ENCODE measurements around the gene IGSF11. TPM values are rescaled to one million over a fixed set of nuclear protein-coding genes. Genes with fewer than 3 reads are reported as not detected.

Gene IGSF11
- polyA plus RNA-seq, 3 donors: not detected

GRCh38 chr3:118963711-118964110, 70.9 kb downstream of the IGSF11 start:
- Histone ChIP-seq H3K4me1 (ENCODE audit: control insufficient read depth in 1 of 2, insufficient read depth in 2 of 2, low read length in 2 of 2) (no peaks in the 10 kb centered on the region), H3K27me3 (ENCODE audit: control insufficient read depth in 2 of 2, insufficient read depth in 2 of 2, low read length in 2 of 2) (no peaks in the 10 kb centered on the region), H4K20me1 (ENCODE audit: insufficient read depth, low read length) (no peaks in the 10 kb centered on the region), H3K4me2 (replicated peaks; ENCODE audit: extremely low read depth, low read length, poor library complexity, severe bottlenecking) (no peak overlapping the region), H3K36me3 (replicated peaks in 1 of 2; ENCODE audit: control insufficient read depth in 1 of 2, insufficient read depth in 2 of 2, low read length in 2 of 2) (no peaks in the 10 kb centered on the region), H3K4me3 (replicated peaks in 1 of 3; ENCODE audit: low read depth in 2 of 3, low read length in 3 of 3) (no peak overlapping the region), H3K9ac (ENCODE audit: insufficient read depth, low read length, poor library complexity, severe bottlenecking) (no peak overlapping the region), H3K79me2 (ENCODE audit: insufficient read depth, low read length) (no peaks in the 10 kb centered on the region), H3K27ac (ENCODE audit: low read depth in 1 of 2, low read length in 2 of 2) (no peak overlapping the region), H3K9me3 (replicated peaks in 1 of 2; ENCODE audit: control insufficient read depth in 1 of 2, insufficient read depth in 1 of 2, low read length in 2 of 2) (no peaks in the 10 kb centered on the region), H2AFZ (ENCODE audit: insufficient read depth, low read depth, low read length, poor library complexity, severe bottlenecking) (no peak overlapping the region)
- DNase-seq: no peak
- H3K9me3 Mint-ChIP-seq: peaks cover 0 to 5% (median 2%) of the 10 kb centered on the region in 7 donors
- intact Hi-C loops (cut with micrococcal nuclease): no loop called here
- H3K4me3 Mint-ChIP-seq: no peak overlapping the region
- no peak overlapping the region for H3K27ac Mint-ChIP-seq
- no peak for TF ChIP-seq CTCF (IDR thresholded peaks at IDR 0.05)
- no peaks in the 10 kb centered on the region for H3K4me1 Mint-ChIP-seq
- no peaks in the 10 kb centered on the region for H3K36me3 Mint-ChIP-seq
- no CpG with 5 or more reads among the region's 1 CpG for WGBS (ENCODE audit: insufficient coverage)
- no peaks in the 10 kb centered on the region for H3K27me3 Mint-ChIP-seq (ENCODE audit: low read depth in 3 of 3)

GRCh38 chr3:118960876-118961450, 73.7 kb downstream of the IGSF11 start:
- 100% methylated on average over 2 of the region's 2 CpGs for WGBS (ENCODE audit: insufficient coverage)

More at GRCh38 chr3:118960876-118961450, 73.7 kb downstream of the IGSF11 start:
- Mint-ChIP-seq H3K9me3 (peaks cover 2 to 8% (median 3%) of the 10 kb centered on the region in 7 donors), H3K4me3 (no peak overlapping the region), H3K4me1 (no peaks in the 10 kb centered on the region), H3K27ac (no peak overlapping the region), H3K36me3 (no peaks in the 10 kb centered on the region), H3K27me3 (ENCODE audit: low read depth in 3 of 3) (no peaks in the 10 kb centered on the region)
- H2AFZ ChIP-seq (ENCODE audit: insufficient read depth, low read depth, low read length, poor library complexity, severe bottlenecking): no peak overlapping the region
- no peaks in the 10 kb centered on the region for H3K27me3 ChIP-seq (ENCODE audit: control insufficient read depth in 2 of 2, insufficient read depth in 2 of 2, low read length in 2 of 2)
- H3K4me2 ChIP-seq (replicated peaks; ENCODE audit: extremely low read depth, low read length, poor library complexity, severe bottlenecking): no peak overlapping the region
- H3K4me3 ChIP-seq (replicated peaks in 1 of 3; ENCODE audit: low read depth in 2 of 3, low read length in 3 of 3): no peak overlapping the region
- DNase-seq: no peak
- no peaks in the 10 kb centered on the region for H3K9me3 ChIP-seq (replicated peaks in 1 of 2; ENCODE audit: control insufficient read depth in 1 of 2, insufficient read depth in 1 of 2, low read length in 2 of 2)
- intact Hi-C loops (cut with micrococcal nuclease): no loop called here
- no peaks in the 10 kb centered on the region for H4K20me1 ChIP-seq (ENCODE audit: insufficient read depth, low read length)
- no peak for TF ChIP-seq CTCF (IDR thresholded peaks at IDR 0.05)
- no peaks in the 10 kb centered on the region for H3K36me3 ChIP-seq (replicated peaks in 1 of 2; ENCODE audit: control insufficient read depth in 1 of 2, insufficient read depth in 2 of 2, low read length in 2 of 2)
- no peak overlapping the region for H3K9ac ChIP-seq (ENCODE audit: insufficient read depth, low read length, poor library complexity, severe bottlenecking)
- H3K4me1 ChIP-seq (ENCODE audit: control insufficient read depth in 1 of 2, insufficient read depth in 2 of 2, low read length in 2 of 2): no peaks in the 10 kb centered on the region
- no peaks in the 10 kb centered on the region for H3K79me2 ChIP-seq (ENCODE audit: insufficient read depth, low read length)
- no peak overlapping the region for H3K27ac ChIP-seq (ENCODE audit: low read depth in 1 of 2, low read length in 2 of 2)
